SK-N-SH (cell line): ENCODE data around the gene MSX1. TPM values are rescaled to one million over a fixed set of nuclear protein-coding genes. Genes with fewer than 3 reads are reported as not detected.

Experiments
- CTCF ChIA-PET: fragments of 300-600, 350-600 bp; formaldehyde crosslinking; extraction: SDS; loops from one replicate; lab custom pipeline; 2021; lab: Yijun Ruan, JAX
- POLR2A ChIA-PET: fragments of 350-600 bp; sonication (Branson Sonifier 250); formaldehyde crosslinking; extraction: SDS; loops from one replicate; lab custom pipeline; 2020; ENCODE audit warnings: antibody characterized with exemption, inconsistent platforms; lab: Yijun Ruan, JAX
- DNase-seq: peaks from one replicate; pipeline ENCODE4 v3.0.0; 2012
- H2AFZ ChIP-seq: fragments of 200-600 bp; sonication (generic); 2 replicates; pipeline ENCODE4 v1.8.1; 2016; ENCODE audit warnings: antibody characterized with exemption, mild to moderate bottlenecking, low read depth
- H3F3A ChIP-seq: fragments of 200-600 bp; sonication (generic); replicated peaks from 2 replicates; pipeline ENCODE3; 2016; ENCODE audit warnings: antibody characterized with exemption, mild to moderate bottlenecking; ENCODE audit not compliant: insufficient read depth
- H3K27ac ChIP-seq, 2 experiments: fragments of 200-500 bp in 1 of 2; fragments of 200-600 bp in 1 of 2; sonication (Bioruptor generic) in 1 of 2; sonication (generic), shearing (Covaris generic) in 1 of 2; 2 replicates each; pipeline versions ENCODE4 v1.5.1 to v1.6.1; 2014 to 2016; ENCODE audit warnings: low read depth in 2 of 2, inconsistent platforms in 1 of 2, low read length in 1 of 2, mild to moderate bottlenecking in 1 of 2, mixed read lengths in 1 of 2
- H3K27me3 ChIP-seq: fragments of 200-600 bp; sonication (generic), shearing (Covaris generic); 2 replicates; pipeline ENCODE4 v1.6.1; 2016; ENCODE audit warnings: mixed run types; ENCODE audit not compliant: insufficient read depth
- H3K36me3 ChIP-seq, 2 experiments: fragments of 200-500 bp in 1 of 2; fragments of 200-600 bp in 1 of 2; sonication (Bioruptor generic) in 1 of 2; sonication (generic) in 1 of 2; replicated peaks in 1 of 2; 2 replicates each; pipeline versions ENCODE3 to v1.5.1; 2014 to 2016; ENCODE audit warnings: low read length in 1 of 2, mild to moderate bottlenecking in 1 of 2; ENCODE audit not compliant: insufficient read depth in 2 of 2, control insufficient read depth in 1 of 2
- H3K4me1 ChIP-seq, 2 experiments: fragments of 200-500 bp in 1 of 2; fragments of 200-600 bp in 1 of 2; sonication (Bioruptor generic) in 1 of 2; sonication (generic), shearing (Covaris generic) in 1 of 2; 2 replicates each; pipeline versions ENCODE4 v1.5.1 to v1.6.1; 2014 to 2016; ENCODE audit warnings: low read depth in 1 of 2, low read length in 1 of 2, mixed run types in 1 of 2; ENCODE audit not compliant: insufficient read depth in 2 of 2, control insufficient read depth in 1 of 2
- H3K4me2 ChIP-seq: fragments of 200-600 bp; sonication (generic), shearing (Covaris generic); 2 replicates; pipeline ENCODE4 v1.6.1; 2017; ENCODE audit warnings: mixed run types
- H3K4me3 ChIP-seq, 2 experiments: fragments of 200-500 bp in 1 of 2; fragments of 200-600 bp in 1 of 2; sonication (Bioruptor generic) in 1 of 2; sonication (generic), shearing (Covaris generic) in 1 of 2; 2 replicates each; pipeline versions ENCODE4 v1.5.1 to v1.8.1; 2014 to 2016; ENCODE audit warnings: low read depth in 2 of 2, inconsistent platforms in 1 of 2, low read length in 1 of 2, mild to moderate bottlenecking in 1 of 2, mixed read lengths in 1 of 2, moderate library complexity in 1 of 2
- H3K79me2 ChIP-seq: fragments of 200-600 bp; sonication (generic); 2 replicates; pipeline ENCODE4 v1.8.1; 2017; ENCODE audit warnings: mild to moderate bottlenecking; ENCODE audit not compliant: insufficient read depth
- H3K9ac ChIP-seq: fragments of 200-600 bp; sonication (generic); 2 replicates; pipeline ENCODE4 v1.6.1; 2017; ENCODE audit warnings: mixed run types
- H3K9me2 ChIP-seq: fragments of 200-600 bp; sonication (generic); 2 replicates; pipeline ENCODE4 v1.6.1; 2017; ENCODE audit warnings: mixed run types
- H3K9me3 ChIP-seq: fragments of 200-600 bp; sonication (generic); 2 replicates; pipeline ENCODE4 v1.6.1; 2017; ENCODE audit warnings: mixed run types, mild to moderate bottlenecking, moderate library complexity
- H4K20me1 ChIP-seq: fragments of 200-600 bp; sonication (generic); 2 replicates; pipeline ENCODE4 v1.6.1; 2017; ENCODE audit warnings: mild to moderate bottlenecking, mixed run types; ENCODE audit not compliant: insufficient read depth
- CHD2 ChIP-seq: fragments of 150-350 bp; IDR thresholded peaks from 2 replicates; pipeline ENCODE4 v1.6.1; 2018; ENCODE audit warnings: low read length; ENCODE audit not compliant: partially characterized antibody
- CTCF ChIP-seq: fragments of 200-600 bp; sonication (generic); IDR thresholded peaks from 2 replicates; pipeline ENCODE4 v1.6.1; 2017; ENCODE audit warnings: antibody characterized with exemption, mild to moderate bottlenecking, moderate library complexity
- ELF1 ChIP-seq: IDR thresholded peaks from 2 replicates; pipeline ENCODE4 v1.4.0; 2012
- EP300 ChIP-seq, 2 experiments: IDR thresholded peaks; 2 replicates each; pipeline versions ENCODE4 v1.4.0 to v1.6.1; 2012; ENCODE audit warnings: borderline replicate concordance in 1 of 2, low read depth in 1 of 2, low read length in 1 of 2
- EZH2phosphoT487 ChIP-seq: fragments of 200-600 bp; sonication (generic); IDR thresholded peaks from 2 replicates; pipeline ENCODE4 v1.6.1; 2017; ENCODE audit warnings: low read depth, mixed run types, mild to moderate bottlenecking, antibody characterized with exemption, moderate library complexity, borderline replicate concordance
- FOSL2 ChIP-seq: IDR thresholded peaks from 2 replicates; pipeline ENCODE4 v1.4.0; 2012; ENCODE audit warnings: low read depth, mild to moderate bottlenecking, moderate library complexity, borderline replicate concordance
- FOXJ3 ChIP-seq: sonication (generic); formaldehyde crosslinking; IDR thresholded peaks from 2 replicates; pipeline ENCODE4 v1.5.1; 2020; ENCODE audit warnings: mild to moderate bottlenecking, missing genetic modification reagents
- FOXM1 ChIP-seq: IDR thresholded peaks from 2 replicates; pipeline ENCODE4 v1.4.0; 2012; ENCODE audit warnings: low read depth, mild to moderate bottlenecking
- GATA2 ChIP-seq: sonication (generic); formaldehyde crosslinking; IDR thresholded peaks from 2 replicates; pipeline ENCODE4 v1.5.0; 2020; ENCODE audit warnings: mild to moderate bottlenecking, missing genetic modification reagents
- IRF3 ChIP-seq: fragments of 150-350 bp; IDR thresholded peaks from 2 replicates; pipeline ENCODE4 v1.6.1; 2016; ENCODE audit warnings: mild to moderate bottlenecking, low read depth, low read length
- JUND ChIP-seq: IDR thresholded peaks from 2 replicates; pipeline ENCODE4 v1.4.0; 2012
- MAX ChIP-seq: IDR thresholded peaks from 2 replicates; pipeline ENCODE4 v1.4.0; 2012; ENCODE audit warnings: low read depth
- MEF2A ChIP-seq: IDR thresholded peaks from 2 replicates; pipeline ENCODE4 v1.4.0; 2012; ENCODE audit warnings: low read depth, borderline replicate concordance
- NFIC ChIP-seq: IDR thresholded peaks from 2 replicates; pipeline ENCODE4 v1.4.0; 2012; ENCODE audit warnings: borderline replicate concordance
- NRF1 ChIP-seq: IDR thresholded peaks from 2 replicates; pipeline ENCODE4 v1.6.1; 2012; ENCODE audit warnings: low read depth, mild to moderate bottlenecking, low read length
- PBX3 ChIP-seq: IDR thresholded peaks from 2 replicates; pipeline ENCODE4; 2012
- POLR2AphosphoS5 ChIP-seq: IDR thresholded peaks from 2 replicates; pipeline ENCODE4 v1.6.1; 2012; ENCODE audit warnings: low read depth, low read length
- RFX5 ChIP-seq: IDR thresholded peaks from 2 replicates; pipeline ENCODE4 v1.6.1; 2012; ENCODE audit warnings: mild to moderate bottlenecking, improper control_type of control experiment, low read length
- RXRA ChIP-seq: IDR thresholded peaks from 2 replicates; pipeline ENCODE4 v1.4.0; 2012; ENCODE audit warnings: low read depth, mild to moderate bottlenecking, borderline replicate concordance
- SIN3A ChIP-seq: IDR thresholded peaks from 2 replicates; pipeline ENCODE4 v1.6.1; 2012; ENCODE audit warnings: low read depth, mild to moderate bottlenecking, low read length, moderate library complexity, borderline replicate concordance
- TAF1 ChIP-seq: IDR thresholded peaks from 2 replicates; pipeline ENCODE4 v1.6.1; 2012; ENCODE audit warnings: low read depth, mild to moderate bottlenecking, low read length, moderate library complexity, borderline replicate concordance
- TCF12 ChIP-seq: IDR thresholded peaks from 2 replicates; pipeline ENCODE4 v1.4.0; 2012
- TEAD4 ChIP-seq: IDR thresholded peaks from 2 replicates; pipeline ENCODE4 v1.4.0; 2012; ENCODE audit warnings: mild to moderate bottlenecking, borderline replicate concordance; ENCODE audit not compliant: insufficient read depth
- USF1 ChIP-seq: IDR thresholded peaks from 2 replicates; pipeline ENCODE4 v1.4.0; 2012; ENCODE audit warnings: low read depth, borderline replicate concordance
- YY1 ChIP-seq: IDR thresholded peaks from 2 replicates; pipeline ENCODE4 v1.4.0; 2012; ENCODE audit warnings: low read depth, mild to moderate bottlenecking
- WGBS: methylation state at CpG from one replicate; pipeline ENCODE4 v1.1.6; 2017; ENCODE audit warnings: low lambda C conversion rate; 5-methylcytosine and 5-hydroxymethylcytosine counted together
- polyA plus RNA-seq, 3 experiments: library from polyadenylated mRNA; depleted of rRNA; stranded (reverse); fragments of >200 nt; gene quantifications; 2 replicates each; pipeline ENCODE4 v1.2.3, GENCODE V29; 2012

MSX1 gene
- polyA plus RNA-seq, 1 of the 3 experiments (the other 2 are of a cell fraction), result 2.1 TPM

GRCh38 chr4:4810778-4811177 is 48.7 kb upstream of the MSX1 start:
- no peak overlapping the region for H3K9ac ChIP-seq
- no peaks in the 10 kb centered on the region for H3F3A ChIP-seq
- no peaks in the 10 kb centered on the region for H3K4me1 ChIP-seq
- H4K20me1 ChIP-seq, result no peaks in the 10 kb centered on the region
- ChIA-PET CTCF (no interaction called here), POLR2A (no interaction called here)
- DNase-seq, result no peak
- no peaks in the 10 kb centered on the region for H3K36me3 ChIP-seq
- no peak overlapping the region for H3K4me2 ChIP-seq
- no peaks in the 10 kb centered on the region for H3K27me3 ChIP-seq
- no peak overlapping the region for H2AFZ ChIP-seq
- TF ChIP-seq POLR2AphosphoS5 (no peak), TAF1 (no peak), CHD2 (no peak), RXRA (no peak), NRF1 (no peak), JUND (no peak), FOXM1 (no peak), FOSL2 (no peak), CTCF (no peak), FOXJ3 (CRISPR knock-in tag) (no peak), NFIC (no peak), ELF1 (no peak), MAX (no peak), YY1 (no peak), RFX5 (no peak), TCF12 (no peak)
- H3K9me2 ChIP-seq, result no peaks in the 10 kb centered on the region
- H3K4me3 ChIP-seq, result no peak overlapping the region
- H3K79me2 ChIP-seq, result no peaks in the 10 kb centered on the region
- H3K27ac ChIP-seq, result no peak overlapping the region
- H3K9me3 ChIP-seq, result no peaks in the 10 kb centered on the region

GRCh38 chr4:4812145-4812794 is 47.2 kb upstream of the MSX1 start:
- POLR2A ChIA-PET, result no interaction called here
- Histone ChIP-seq H3K36me3 (no peaks in the 10 kb centered on the region), H4K20me1 (no peaks in the 10 kb centered on the region), H3K9me3 (no peaks in the 10 kb centered on the region), H3K27ac (no peak overlapping the region), H3K27me3 (no peaks in the 10 kb centered on the region), H3K4me1 (no peaks in the 10 kb centered on the region), H3K79me2 (no peaks in the 10 kb centered on the region), H3K4me3 (no peak overlapping the region), H3K9ac (no peak overlapping the region), H3K9me2 (no peaks in the 10 kb centered on the region), H3F3A (no peaks in the 10 kb centered on the region), H3K4me2 (no peak overlapping the region), H2AFZ (no peak overlapping the region)
- WGBS, result 14% methylated on average over 4 of the region's 4 CpGs
- CTCF ChIA-PET, result no interaction called here
- DNase-seq, result no peak
- TF ChIP-seq FOXJ3 (CRISPR knock-in tag) (no peak), USF1 (no peak), CHD2 (no peak), SIN3A (no peak), IRF3 (no peak), MEF2A (no peak), JUND (no peak), TEAD4 (no peak), YY1 (no peak), PBX3 (no peak), EP300 (IDR thresholded peaks at IDR 0.05; ENCODE audit: borderline replicate concordance in 1 of 2, low read depth in 1 of 2, low read length in 1 of 2) (no peak), POLR2AphosphoS5 (no peak), EZH2phosphoT487 (no peak), FOSL2 (no peak), GATA2 (no peak)
